K562 (cell line): Measurements from ENCODE around the gene LY6G5B. TPM values are rescaled to one million over a fixed set of nuclear protein-coding genes. Genes with fewer than 3 reads are reported as not detected.

ENCODE experiments used
- EP300 ChIP-seq: IDR thresholded peaks from 2 replicates; pipeline ENCODE4 v1.6.1; 2012; ENCODE audit warnings: low read length, improper control_type of control experiment
- ETV1 ChIP-seq: fragments of 450-650 bp; conservative IDR thresholded peaks from 2 replicates; pipeline ENCODE4 v1.6.1; 2016; ENCODE audit warnings: missing genetic modification characterization, control low read depth, low read depth, missing compliant biosample characterization
- EWSR1 ChIP-seq: fragments of 450-650 bp; IDR thresholded peaks from 2 replicates; pipeline ENCODE4 v1.6.1; 2018; ENCODE audit warnings: borderline replicate concordance, mild to moderate bottlenecking, low read depth, moderate library complexity; ENCODE audit not compliant: partially characterized antibody
- KLF1 ChIP-seq: fragments of 450-650 bp; IDR thresholded peaks from 2 replicates; pipeline ENCODE4 v1.6.1; 2016; ENCODE audit warnings: missing genetic modification characterization, missing compliant biosample characterization
- NR4A1 ChIP-seq, 2 experiments: fragments of 250-450 bp in 1 of 2; fragments of 450-650 bp in 1 of 2; sonication (Bioruptor Pico) in 1 of 2; IDR thresholded peaks; 2 replicates each; pipeline versions ENCODE4 v1.4.0 to v1.6.1; 2016 to 2020; ENCODE audit warnings: mild to moderate bottlenecking in 2 of 2, missing compliant biosample characterization in 1 of 2, missing genetic modification characterization in 1 of 2, moderate library complexity in 1 of 2
- RB1 ChIP-seq: fragments of 450-650 bp; IDR thresholded peaks from 2 replicates; pipeline ENCODE4 v1.6.1; 2017; ENCODE audit warnings: low read depth, mild to moderate bottlenecking
- VEZF1 ChIP-seq: fragments of 200-800 bp; sonication (Bioruptor generic); IDR thresholded peaks from 2 replicates; pipeline ENCODE4 v1.6.1; 2017; ENCODE audit warnings: missing genetic modification characterization, missing compliant biosample characterization
- ZBTB40 ChIP-seq, 2 experiments: fragments of 450-650 bp in 1 of 2; sonication (generic) in 1 of 2; formaldehyde crosslinking in 1 of 2; IDR thresholded peaks; 2 replicates each; pipeline versions ENCODE4 v1.7.1 to v1.9.0; 2016 to 2022; ENCODE audit warnings: inconsistent platforms in 1 of 2, mild to moderate bottlenecking in 1 of 2, missing genetic modification reagents in 1 of 2
- ZBTB7A ChIP-seq: IDR thresholded peaks from 2 replicates; pipeline ENCODE4 v1.6.1; 2011; ENCODE audit warnings: low read depth, mild to moderate bottlenecking, low read length, moderate library complexity, borderline replicate concordance; ENCODE audit not compliant: control insufficient read depth
- polyA plus RNA-seq, 8 experiments: library from polyadenylated mRNA; depleted of rRNA in 4 of 8; stranded (reverse) in 5 of 8; unstranded in 3 of 8; fragments of >200 nt; fragmentation: Nextera tagmentation in 2 of 8; fragmentation: Illumina TruSeq in 1 of 8; extraction: Ambion mirVana in 2 of 8; extraction: Trizol in 1 of 8; gene quantifications; 2 replicates each; pipeline versions ENCODE4 v1.2.1 to v1.2.3, GENCODE V29; 2011 to 2014; ENCODE audit warnings: inconsistent platforms in 1 of 8, missing spikeins in 1 of 8
- total RNA-seq, 7 experiments: library from RNA; depleted of rRNA in 6 of 7; stranded (reverse); fragments of >200 nt in 6 of 7; fragmentation: Illumina TruSeq in 2 of 7; extraction: Trizol in 2 of 7; gene quantifications; 2 replicates each; pipeline versions ENCODE4 v1.2.1 to v1.2.3, GENCODE V29; 2011 to 2021; ENCODE audit warnings: low replicate concordance in 1 of 7
- TF ChIP-seq, protein P1 (sequence below): fragments of 450-650 bp; IDR thresholded peaks from 2 replicates; pipeline ENCODE4 v1.6.1; 2017; ENCODE audit warnings: antibody characterized with exemption, mild to moderate bottlenecking
- TF ChIP-seq, protein P2 (sequence below): fragments of 250-450 bp; sonication (Bioruptor Pico); IDR thresholded peaks from 2 replicates; pipeline ENCODE4 v1.8.0; 2022; ENCODE audit warnings: moderate library complexity, mild to moderate bottlenecking, inconsistent platforms

LY6G5B gene
- total and polyA plus RNA-seq, 9 of the 15 experiments (the other 6 are each of a cell fraction or from before 2014, with no cell fraction given) = 6.0 to 27.0 (median 7.5) TPM

GRCh38 chr6:31711233-31711632 is 41.5 kb downstream of the LY6G5B start (continued):
- TF ChIP-seq ZBTB40 (IDR thresholded peaks at IDR 0.05) = no peak
- 0 out of 2 replicates have a peak, but pooled peaks have one; percentile 26 for TF ChIP-seq ZBTB40 (CRISPR knock-in tag; IDR thresholded peaks at IDR 0.05)
- TF ChIP-seq, protein P1, sequence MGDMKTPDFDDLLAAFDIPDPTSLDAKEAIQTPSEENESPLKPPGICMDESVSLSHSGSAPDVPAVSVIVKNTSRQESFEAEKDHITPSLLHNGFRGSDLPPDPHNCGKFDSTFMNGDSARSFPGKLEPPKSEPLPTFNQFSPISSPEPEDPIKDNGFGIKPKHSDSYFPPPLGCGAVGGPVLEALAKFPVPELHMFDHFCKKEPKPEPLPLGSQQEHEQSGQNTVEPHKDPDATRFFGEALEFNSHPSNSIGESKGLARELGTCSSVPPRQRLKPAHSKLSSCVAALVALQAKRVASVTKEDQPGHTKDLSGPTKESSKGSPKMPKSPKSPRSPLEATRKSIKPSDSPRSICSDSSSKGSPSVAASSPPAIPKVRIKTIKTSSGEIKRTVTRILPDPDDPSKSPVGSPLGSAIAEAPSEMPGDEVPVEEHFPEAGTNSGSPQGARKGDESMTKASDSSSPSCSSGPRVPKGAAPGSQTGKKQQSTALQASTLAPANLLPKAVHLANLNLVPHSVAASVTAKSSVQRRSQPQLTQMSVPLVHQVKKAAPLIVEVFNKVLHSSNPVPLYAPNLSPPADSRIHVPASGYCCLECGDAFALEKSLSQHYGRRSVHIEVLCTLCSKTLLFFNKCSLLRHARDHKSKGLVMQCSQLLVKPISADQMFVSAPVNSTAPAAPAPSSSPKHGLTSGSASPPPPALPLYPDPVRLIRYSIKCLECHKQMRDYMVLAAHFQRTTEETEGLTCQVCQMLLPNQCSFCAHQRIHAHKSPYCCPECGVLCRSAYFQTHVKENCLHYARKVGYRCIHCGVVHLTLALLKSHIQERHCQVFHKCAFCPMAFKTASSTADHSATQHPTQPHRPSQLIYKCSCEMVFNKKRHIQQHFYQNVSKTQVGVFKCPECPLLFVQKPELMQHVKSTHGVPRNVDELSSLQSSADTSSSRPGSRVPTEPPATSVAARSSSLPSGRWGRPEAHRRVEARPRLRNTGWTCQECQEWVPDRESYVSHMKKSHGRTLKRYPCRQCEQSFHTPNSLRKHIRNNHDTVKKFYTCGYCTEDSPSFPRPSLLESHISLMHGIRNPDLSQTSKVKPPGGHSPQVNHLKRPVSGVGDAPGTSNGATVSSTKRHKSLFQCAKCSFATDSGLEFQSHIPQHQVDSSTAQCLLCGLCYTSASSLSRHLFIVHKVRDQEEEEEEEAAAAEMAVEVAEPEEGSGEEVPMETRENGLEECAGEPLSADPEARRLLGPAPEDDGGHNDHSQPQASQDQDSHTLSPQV = 0 out of 2 replicates have a peak, but pooled peaks have one; percentile 39
- TF ChIP-seq ETV1 (tag) = peak; percentile 36; the same call in 1 of the 2 replicates
- no peak for TF ChIP-seq EWSR1
- TF ChIP-seq, protein P2, sequence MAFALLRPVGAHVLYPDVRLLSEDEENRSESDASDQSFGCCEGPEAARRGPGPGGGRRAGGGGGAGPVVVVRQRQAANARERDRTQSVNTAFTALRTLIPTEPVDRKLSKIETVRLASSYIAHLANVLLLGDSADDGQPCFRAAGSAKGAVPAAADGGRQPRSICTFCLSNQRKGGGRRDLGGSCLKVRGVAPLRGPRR (CRISPR knock-in tag) = no peak
- TF ChIP-seq EP300 = peak; percentile 7; the same call in 1 of the 2 replicates
- no peak for TF ChIP-seq NR4A1 (CRISPR knock-in tag; IDR thresholded peaks at IDR 0.05)
- peak; percentile 50; the same call in 1 of the 2 replicates for TF ChIP-seq NR4A1 (tag; IDR thresholded peaks at IDR 0.05)
- TF ChIP-seq KLF1 = 0 out of 2 replicates have a peak, but pooled peaks have one; percentile 21
- TF ChIP-seq ZBTB7A = 0 out of 2 replicates have a peak, but pooled peaks have one; percentile 26
- 0 out of 2 replicates have a peak, but pooled peaks have one; percentile 16 for TF ChIP-seq VEZF1
- no peak for TF ChIP-seq RB1
